GM18870 (cell line): ENCODE results near the gene ATP5PB.

Source experiments
- ATAC-seq: cut with Tn5 transposase; IDR thresholded peaks from one replicate; pipeline ENCODE4 v1.9.1; 2021; ENCODE audit warnings: moderate library complexity; ENCODE audit not compliant: unreplicated experiment

Gene ATP5PB

DNA sequence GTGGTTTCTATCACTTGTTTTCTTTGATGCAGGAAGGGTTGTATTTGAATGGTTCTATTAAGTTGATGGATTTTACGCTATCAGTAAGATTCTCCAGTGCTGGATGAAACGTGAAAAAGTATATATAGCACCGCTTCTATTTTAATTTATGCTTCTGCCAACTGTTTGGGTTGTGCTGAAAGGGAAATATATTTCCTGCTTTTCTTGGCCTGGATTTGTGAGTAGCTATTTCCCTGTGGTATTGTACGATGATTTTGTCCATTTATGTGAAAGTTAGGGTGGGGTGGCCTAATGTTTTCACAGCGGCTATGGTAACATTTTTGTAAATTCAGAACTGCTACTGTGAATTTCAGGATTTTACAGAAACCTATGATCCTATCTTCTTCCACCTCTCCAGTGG, 24.8 kb downstream of the ATP5PB start:
- no peak for ATAC-seq

DNA sequence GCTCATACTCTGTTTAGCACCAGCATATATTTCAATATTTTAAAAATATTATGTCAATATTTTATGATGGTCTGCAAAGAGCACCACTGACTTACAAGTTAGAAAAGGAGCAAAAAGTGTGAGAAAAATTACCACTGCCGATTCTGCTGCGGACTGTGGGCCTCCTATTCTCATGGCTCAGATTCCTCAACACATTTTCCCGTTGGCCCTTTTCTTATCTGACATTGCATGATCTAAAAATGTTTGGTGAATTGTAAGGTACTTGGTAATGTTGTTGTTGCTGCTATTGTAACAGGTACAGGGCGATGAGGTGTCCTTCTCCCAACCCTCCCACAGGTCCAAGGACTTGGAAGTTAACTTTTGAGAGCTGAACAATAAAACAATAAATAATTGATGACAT, 25.3 kb downstream of the ATP5PB start:
- ATAC-seq, result no peak

DNA sequence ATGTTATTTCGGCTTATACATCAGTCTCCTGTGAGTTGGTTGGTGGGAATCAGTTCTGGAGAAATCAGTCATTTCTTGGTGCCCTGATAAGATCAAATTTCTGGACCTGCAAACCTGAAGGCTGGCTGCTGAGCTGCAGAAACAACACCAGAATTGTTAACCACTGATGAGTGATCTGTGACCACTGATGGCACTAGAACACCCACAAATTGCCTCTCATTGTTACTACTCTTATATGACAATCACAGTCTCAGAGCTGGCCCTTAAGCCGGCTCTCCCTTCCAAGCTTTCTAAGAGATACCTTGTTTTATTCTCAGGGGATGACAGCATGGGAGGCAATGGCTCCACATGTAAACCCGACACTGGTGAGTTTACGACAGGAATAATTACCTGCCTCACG, 26.4 kb downstream of the ATP5PB start:
- ATAC-seq, result no peak

DNA sequence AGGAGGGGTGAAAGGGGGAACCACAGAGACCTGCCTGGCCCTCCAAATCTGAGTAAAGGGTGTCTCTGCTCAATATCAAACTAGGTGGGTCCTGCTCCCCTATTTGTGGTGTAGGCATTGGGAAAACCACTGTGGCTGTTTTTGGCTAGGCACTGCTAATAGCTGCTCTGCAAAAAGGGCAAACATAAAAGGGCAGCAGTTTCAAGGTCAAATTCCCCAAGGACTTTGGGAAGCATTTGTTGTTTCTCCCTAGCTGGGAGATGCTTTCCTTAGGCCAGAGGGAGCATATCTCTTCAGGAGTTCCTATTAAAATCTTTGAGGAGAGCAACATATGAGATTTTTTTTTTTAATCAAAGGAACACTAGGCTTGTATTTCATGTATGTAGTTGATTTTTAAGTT, 26.9 kb downstream of the ATP5PB start:
- ATAC-seq, result no peak

GRCh38 chr1:111476761-111477309, 27.6 kb downstream of the ATP5PB start:
- ATAC-seq, result no peak

- no peak for ATAC-seq
Observed at GRCh38 chr1:111480674-111481073, 31.4 kb downstream of the ATP5PB start.

DNA sequence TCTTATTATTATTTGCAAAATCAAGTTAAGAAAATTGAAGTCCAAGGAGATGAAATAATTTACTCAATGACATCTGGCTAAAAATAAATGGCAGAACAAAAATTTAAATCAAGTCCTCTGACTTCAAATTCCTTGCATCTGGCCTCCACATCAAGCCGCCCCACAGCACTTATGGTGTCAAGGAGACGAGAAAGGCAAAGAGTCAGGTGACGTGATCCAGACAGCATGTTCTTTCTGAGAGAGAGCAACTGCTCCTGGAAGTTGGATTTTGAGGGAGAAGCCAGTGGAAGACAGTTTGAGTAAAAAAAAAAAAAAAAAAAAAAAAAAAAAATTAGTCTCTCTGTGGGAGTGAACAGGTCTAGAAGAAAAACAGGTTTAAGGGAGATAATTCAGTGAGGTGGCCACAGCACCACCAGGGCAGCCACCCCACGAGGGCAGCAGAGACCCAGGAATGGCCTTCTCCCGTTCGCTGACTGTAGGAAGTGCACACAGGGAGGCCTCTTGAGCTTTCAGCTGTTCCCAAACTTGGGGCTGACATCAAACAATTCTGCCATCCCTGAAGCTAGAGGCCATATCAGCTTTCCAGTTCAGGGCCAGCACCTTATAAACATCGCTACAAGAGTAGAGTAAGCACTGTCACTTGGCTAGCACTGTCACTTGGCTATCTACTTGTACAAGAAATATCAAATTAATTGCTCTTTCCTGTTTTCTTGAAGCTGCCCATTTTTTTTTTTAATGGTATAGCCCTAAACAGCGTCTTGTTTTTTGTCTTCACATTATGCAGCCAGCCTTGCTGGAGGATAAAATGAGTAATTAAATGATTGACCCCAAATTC, 32.3 kb downstream of the ATP5PB start:
- no peak for ATAC-seq

GRCh38 chr1:111483166-111483565, 33.9 kb downstream of the ATP5PB start:
- no peak for ATAC-seq

DNA sequence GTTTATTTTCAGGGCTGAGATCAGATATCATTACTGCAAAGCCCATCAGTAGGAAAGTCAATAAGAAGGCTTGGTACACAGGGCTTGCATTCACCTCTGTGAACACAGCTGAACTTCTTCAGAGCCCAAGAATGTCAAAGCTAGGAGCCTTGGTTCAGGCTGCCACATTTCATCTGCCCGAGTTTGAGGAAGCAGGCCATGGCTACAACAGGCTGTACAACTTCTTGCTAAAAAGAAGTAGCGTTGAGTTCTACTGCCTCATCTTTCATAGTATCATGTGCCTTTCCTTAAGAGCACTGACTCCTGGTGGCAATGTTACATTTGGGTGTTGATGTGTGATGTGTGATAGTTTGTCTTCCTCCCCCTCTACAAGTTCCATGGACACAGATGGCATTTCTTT, 34.6 kb downstream of the ATP5PB start:
- ATAC-seq, result no peak

- ATAC-seq, result no peak
Observed at GRCh38 chr1:111484391-111485026, 35.2 kb downstream of the ATP5PB start.

- ATAC-seq, result no peak
Observed at GRCh38 chr1:111486431-111486830, 37.2 kb downstream of the ATP5PB start.

DNA sequence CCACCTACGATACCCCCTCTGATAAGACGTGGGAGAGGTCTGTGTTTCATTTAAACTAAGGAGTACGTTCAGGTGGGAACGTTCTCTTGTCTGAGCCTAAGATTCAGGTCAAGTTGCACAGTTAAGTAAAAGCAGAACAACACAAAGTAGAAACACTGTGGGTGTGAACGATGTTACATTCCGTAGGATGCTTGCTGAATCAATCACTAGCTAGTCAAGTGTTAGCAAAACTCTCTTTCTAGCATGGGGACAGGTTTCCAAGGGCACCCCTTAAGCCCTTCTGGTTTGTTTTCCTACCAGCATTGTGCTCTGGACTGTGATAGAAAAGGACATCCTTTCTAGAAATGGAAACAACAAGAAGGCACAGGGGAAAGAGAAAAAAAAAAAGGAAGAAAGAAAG, 37.9 kb downstream of the ATP5PB start:
- no peak for ATAC-seq

DNA sequence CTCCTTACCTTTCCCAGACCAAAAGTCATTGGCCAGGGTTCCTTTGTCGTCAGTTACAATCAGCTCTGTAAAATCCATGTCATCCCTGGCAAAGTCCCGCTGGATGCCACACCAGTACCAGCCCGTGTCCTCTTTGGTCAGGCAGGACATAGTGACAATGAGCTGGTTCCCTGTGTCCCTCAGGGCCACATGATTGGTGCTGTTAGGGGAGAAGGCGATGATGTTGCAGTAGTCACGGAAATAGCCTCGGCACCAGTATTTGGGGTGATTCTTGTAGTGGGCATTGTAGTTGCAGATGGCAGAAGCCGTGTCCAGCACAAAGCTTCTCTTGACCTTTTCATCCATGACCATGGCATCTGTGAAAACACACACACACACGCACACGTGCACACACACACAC, 39.4 kb downstream of the ATP5PB start:
- ATAC-seq, result no peak

DNA sequence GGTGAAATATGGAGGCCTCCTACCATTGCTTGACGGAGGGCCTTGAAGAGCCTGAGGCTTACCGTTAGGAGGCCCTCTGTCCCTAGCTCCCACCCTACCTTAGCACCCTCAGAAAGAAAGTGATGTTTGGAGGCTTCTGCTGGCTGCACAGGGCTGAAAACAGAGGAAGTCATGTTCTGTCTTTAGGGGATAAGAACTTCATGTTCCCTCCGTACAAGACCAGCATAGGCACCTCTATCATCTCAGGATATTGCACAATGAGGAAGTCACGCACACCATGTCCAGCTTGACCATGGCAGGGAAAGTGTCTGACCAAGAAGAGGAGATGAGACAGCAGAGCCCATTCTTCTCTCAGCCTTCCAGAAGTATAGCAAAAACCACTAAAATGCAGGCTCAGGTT, 40.3 kb downstream of the ATP5PB start:
- ATAC-seq, result no peak

DNA sequence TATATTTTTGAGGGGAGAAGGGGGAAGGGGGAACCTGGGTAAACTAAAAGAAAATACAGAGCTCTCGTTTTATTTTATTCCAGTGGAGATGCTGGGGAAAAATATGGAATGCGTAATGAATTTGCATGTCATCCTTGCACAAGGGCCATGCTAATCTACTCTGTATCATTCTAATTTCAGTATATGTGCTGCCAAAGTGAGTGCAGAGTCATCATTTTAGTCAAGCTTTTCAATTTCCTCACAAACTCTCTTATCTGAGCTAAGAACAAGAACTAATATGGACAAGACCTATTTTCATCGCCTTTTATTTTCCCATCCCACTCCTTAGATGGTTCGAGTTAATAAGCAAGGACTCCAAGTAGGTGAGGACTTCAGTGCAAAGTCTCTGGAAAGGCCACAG, 41.0 kb downstream of the ATP5PB start:
- no peak for ATAC-seq

DNA sequence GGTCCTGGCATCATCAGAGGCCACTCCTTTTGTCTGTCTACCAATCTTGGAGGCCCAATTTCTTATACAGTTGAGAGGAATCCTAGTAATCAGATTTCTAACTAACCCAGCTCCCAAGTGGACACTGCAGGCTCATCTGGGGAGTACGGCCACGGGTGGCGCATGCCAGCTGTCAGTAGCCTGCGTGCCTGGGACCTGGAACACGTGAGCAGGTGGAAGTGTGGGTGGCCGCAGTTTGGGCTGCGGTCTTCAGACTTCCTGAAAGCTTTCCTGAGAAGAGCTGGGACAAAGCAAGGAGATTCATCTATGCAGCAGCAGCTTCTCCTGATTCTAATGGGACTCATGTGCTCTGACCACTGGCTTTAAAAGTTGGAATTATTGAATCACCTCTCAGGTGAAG, 41.8 kb downstream of the ATP5PB start:
- ATAC-seq, result no peak

GRCh38 chr1:111496398-111496797, 47.1 kb downstream of the ATP5PB start:
- no peak for ATAC-seq

GRCh38 chr1:111497592-111497991, 48.3 kb downstream of the ATP5PB start:
- ATAC-seq, result no peak

DNA sequence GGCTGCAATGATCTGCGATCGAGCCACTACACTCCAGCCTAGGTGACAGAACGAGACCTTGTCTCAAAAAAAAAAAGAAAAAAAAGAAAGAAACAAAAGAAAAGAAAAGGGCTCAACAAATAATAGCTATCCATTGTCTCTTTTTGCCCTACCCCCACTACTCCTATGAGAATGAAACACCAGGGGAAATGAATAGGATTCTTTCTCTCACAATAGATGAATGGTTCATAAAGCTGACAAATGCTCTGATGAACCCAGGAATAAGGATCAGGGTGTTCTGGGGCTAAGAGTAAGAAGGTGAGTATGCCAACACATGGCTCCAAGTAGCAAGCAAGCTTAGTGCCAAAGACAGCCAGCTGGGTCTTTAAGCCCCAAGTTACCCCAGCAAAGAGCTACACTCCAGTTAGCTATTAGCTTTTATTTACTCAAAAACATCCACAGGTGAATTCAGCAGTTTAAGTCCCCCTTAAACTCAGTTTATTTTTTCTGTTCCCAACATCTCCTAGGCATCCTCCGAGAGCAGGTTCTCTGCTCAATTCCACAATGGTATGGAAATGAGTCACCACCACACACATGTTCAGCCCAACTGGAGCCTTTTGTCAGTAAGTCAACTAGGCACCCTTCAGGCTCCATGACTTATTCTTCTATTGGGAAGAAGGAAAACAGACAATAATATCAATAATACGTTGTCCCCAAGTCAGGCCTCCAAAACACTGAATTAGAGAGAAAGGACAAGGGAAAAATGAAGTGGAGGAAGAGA, 49.9 kb downstream of the ATP5PB start:
- ATAC-seq, result no peak

GRCh38 chr1:111501645-111502044, 52.4 kb downstream of the ATP5PB start:
- ATAC-seq, result no peak

DNA sequence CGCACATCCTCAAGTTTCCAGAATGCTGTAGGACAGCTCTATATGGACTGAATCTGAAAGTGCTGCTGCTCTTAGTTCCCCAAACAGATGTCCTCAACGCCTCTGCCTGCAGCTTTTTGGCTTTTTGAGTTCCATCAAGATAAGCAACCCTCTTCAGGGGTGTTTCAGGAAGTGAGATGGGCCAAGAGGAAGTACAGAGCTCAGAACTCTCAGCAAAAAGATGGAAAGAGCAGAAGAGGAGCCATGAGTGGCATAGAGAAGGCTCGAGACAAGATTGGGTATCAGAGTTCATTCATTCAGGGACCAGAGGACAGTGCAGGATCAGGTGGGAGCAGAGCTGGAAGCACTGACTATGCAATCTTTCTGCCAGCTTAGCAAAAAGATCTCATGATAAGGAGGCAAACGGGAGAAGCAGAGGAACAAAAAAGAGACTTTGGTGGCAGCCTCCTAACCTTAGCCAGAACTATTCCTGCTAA, 54.4 kb downstream of the ATP5PB start, which contains the start of the genes ADORA3 and TMIGD3:
TSS of gene ADORA3 (minus strand) at position 49 of the 476 bp plus-strand sequence. CDS start 279 bp downstream, outside the sequence.
TSS of gene TMIGD3 (minus strand) at position 49 of the 476 bp plus-strand sequence. CDS start 279 bp downstream, outside the sequence.
- no peak for ATAC-seq
